Natural killer cell (primary cell): Measurements from ENCODE around the gene OBSCN. TPM values are rescaled to one million over a fixed set of nuclear protein-coding genes. Genes with fewer than 3 reads are reported as not detected.

Experiments
- ATAC-seq, 3 donors: fragments of 150-1000 bp in 2 of 3; fragments of 200-7000 bp in 1 of 3; cut with Tn5 transposase; 1 replicate in 1 of 3; 2 replicates in 2 of 3; pipeline ENCODE4 v1.10.0; 2021; ENCODE audit warnings: mild to moderate bottlenecking in 2 of 3, moderate library complexity in 2 of 3
- DNase-seq, 2 donors: peaks; one replicate each; pipeline versions ENCODE4 v3.0.0 to v3.0.0-alpha.2; 2013 to 2021; ENCODE audit warnings: mixed read lengths in 1 of 2
- H3K27ac ChIP-seq: one replicate; pipeline ENCODE4 v1.5.1; 2013; ENCODE audit warnings: mild to moderate bottlenecking, low read length
- H3K27me3 ChIP-seq: one replicate; pipeline ENCODE4 v1.6.1; 2013; ENCODE audit warnings: low read length; ENCODE audit not compliant: control insufficient read depth, insufficient read depth
- H3K36me3 ChIP-seq: one replicate; pipeline ENCODE4 v1.6.1; 2013; ENCODE audit warnings: low read length; ENCODE audit not compliant: control insufficient read depth, insufficient read depth
- H3K4me1 ChIP-seq: one replicate; pipeline ENCODE4 v1.6.1; 2013; ENCODE audit warnings: low read length; ENCODE audit not compliant: control insufficient read depth, insufficient read depth
- H3K4me3 ChIP-seq: one replicate; pipeline ENCODE4 v1.5.1; 2013; ENCODE audit warnings: low read length
- H3K9me3 ChIP-seq: one replicate; pipeline ENCODE4 v1.6.1; 2013; ENCODE audit warnings: low read length; ENCODE audit not compliant: control insufficient read depth, insufficient read depth
- H3K27ac Mint-ChIP-seq, 2 donors: one replicate each; pipeline ENCODE4 v1.8.0; 2022; ENCODE audit warnings: mild to moderate bottlenecking in 2 of 2, mixed read lengths in 2 of 2, moderate library complexity in 1 of 2
- H3K27me3 Mint-ChIP-seq, 2 donors: one replicate each; pipeline ENCODE4 v1.8.0; 2022; ENCODE audit warnings: low read depth in 2 of 2, mixed read lengths in 2 of 2
- H3K36me3 Mint-ChIP-seq: one replicate; pipeline ENCODE4 v1.8.0; 2022; ENCODE audit warnings: mixed read lengths
- H3K4me1 Mint-ChIP-seq, 2 donors: one replicate each; pipeline ENCODE4 v1.8.0; 2022; ENCODE audit warnings: mixed read lengths in 2 of 2
- H3K4me3 Mint-ChIP-seq: one replicate; pipeline ENCODE4 v1.8.0; 2022; ENCODE audit warnings: mild to moderate bottlenecking, moderate library complexity, mixed read lengths
- H3K9me3 Mint-ChIP-seq, 2 donors: one replicate each; pipeline ENCODE4 v1.8.0; 2022; ENCODE audit warnings: mixed read lengths in 2 of 2
- CTCF ChIP-seq: fragments of 200-600 bp; IDR thresholded peaks from one replicate; pipeline ENCODE4 v1.8.0; 2022; ENCODE audit warnings: antibody characterized with exemption
- WGBS: methylation state at CpG from one replicate; pipeline ENCODE4 v1.1.7; 2013; ENCODE audit warnings: missing lambda C conversion rate; ENCODE audit not compliant: insufficient coverage; 5-methylcytosine and 5-hydroxymethylcytosine counted together
- intact Hi-C: fragments of 100-400 bp; cut with micrococcal nuclease; formaldehyde crosslinking; loops from one replicate; pipeline ENCODE4 v1.14.2; 2022
- total RNA-seq, 4 donors: library from RNA; stranded (reverse); fragments of 120-200 nt in 1 of 4; gene quantifications; one replicate each; pipeline versions ENCODE4 v1.2.3 to v1.2.4, GENCODE V29; 2013 to 2022

Gene OBSCN
- total RNA-seq, 3 donors from 2014 or later (not counting 1 experiment from before 2014, with no cell fraction given): 9.6 to 30.0 (median 14.3) TPM

GRCh38 chr1:228372183-228373003, 164.5 kb downstream of the OBSCN start:
- no peak overlapping the region for H3K4me3 Mint-ChIP-seq

DNA sequence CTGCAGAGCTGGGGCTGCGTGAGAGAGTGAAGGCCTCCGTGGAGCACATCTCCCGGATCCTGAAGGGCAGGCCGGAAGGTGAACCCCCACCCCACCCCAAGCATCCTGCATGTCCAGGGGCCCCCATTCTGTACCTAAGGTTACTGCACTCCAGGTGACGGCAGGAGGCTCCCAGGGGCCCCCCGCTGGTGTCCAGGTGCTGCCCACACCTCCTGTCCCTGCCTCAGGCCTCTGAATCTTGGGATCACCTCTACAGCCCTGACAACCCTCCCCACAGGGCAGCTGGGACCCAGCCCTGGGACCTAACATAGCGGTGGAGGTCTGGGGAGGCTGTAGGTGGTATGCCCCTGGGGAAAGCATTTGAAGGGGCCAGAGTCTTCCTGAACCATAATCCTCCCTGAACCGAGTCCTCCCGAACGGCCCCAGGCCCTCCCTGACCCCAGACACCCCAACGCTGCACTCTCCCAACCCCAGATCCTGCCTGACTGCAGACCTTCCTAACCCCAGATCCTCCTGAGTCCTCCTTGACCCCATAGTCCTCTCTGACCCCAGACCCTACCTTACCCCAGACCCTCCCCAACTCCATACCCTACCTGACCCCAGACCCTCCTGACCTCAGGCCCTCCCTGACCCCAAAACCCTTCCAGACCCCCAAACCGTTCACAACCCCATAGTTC, 165.3 kb downstream of the OBSCN start:
- no peak for DNase-seq

More at GRCh38 chr1:228372183-228373003, 164.5 kb downstream of the OBSCN start:
- no peak overlapping the region for H3K4me3 ChIP-seq
- Mint-ChIP-seq H3K4me1 (no peaks in the 10 kb centered on the region), H3K9me3 (no peaks in the 10 kb centered on the region), H3K36me3 (no peaks in the 10 kb centered on the region), H3K27me3 (peaks cover 0 to 4% of the 10 kb centered on the region in 2 donors), H3K27ac (no peak overlapping the region)
- intact Hi-C loops: no loop called here
- H3K27ac ChIP-seq: no peak overlapping the region
- peaks cover 5% of the 10 kb centered on the region for H3K4me1 ChIP-seq
- no peak for ATAC-seq
- 82% methylated on average over 34 of the region's 34 CpGs for WGBS
- no peak for DNase-seq
- H3K9me3 ChIP-seq: no peaks in the 10 kb centered on the region
- no peaks in the 10 kb centered on the region for H3K27me3 ChIP-seq
- H3K36me3 ChIP-seq: no peaks in the 10 kb centered on the region
- TF ChIP-seq CTCF: no peak

DNA sequence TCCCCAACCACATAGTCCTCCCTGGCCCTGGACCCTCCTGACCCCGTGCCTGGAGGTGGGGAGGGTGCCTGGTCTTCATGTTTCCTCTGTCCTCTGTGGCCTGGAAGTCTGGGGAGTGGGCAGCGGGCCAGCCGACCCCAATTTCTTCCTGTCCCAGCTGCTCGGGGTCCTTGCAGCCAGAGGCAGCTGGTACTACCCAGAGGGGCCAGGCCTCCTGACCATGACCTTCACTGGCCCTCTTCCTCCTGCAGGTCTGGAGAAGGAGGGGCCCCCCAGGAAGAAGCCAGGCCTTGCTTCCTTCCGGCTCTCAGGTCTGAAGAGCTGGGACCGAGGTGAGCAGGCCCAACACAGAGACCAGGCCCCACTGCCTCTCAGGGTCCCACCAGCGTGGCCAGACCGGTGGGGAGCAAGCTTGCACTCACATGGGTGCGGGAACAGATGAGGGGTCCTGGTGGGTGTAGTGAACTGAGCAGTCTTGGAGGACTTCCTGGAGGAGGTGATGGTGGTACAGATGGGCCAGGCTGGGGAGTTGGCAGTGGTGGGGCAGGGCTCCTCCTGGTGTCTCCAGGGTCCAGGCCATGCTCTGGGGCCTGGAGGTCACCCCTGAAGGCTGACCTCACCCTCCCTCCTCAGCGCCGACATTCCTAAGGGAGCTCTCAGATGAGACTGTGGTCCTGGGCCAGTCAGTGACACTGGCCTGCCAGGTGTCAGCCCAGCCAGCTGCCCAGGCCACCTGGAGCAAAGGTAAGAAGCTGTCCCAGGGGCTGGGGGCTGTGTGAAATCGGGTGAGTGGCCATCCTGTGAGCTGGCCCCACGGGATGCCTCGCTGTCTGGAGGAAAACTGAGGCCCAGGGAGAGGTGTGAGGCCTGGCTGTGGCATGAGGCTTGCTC, 166.1 kb downstream of the OBSCN start:
- Mint-ChIP-seq H3K36me3 (no peaks in the 10 kb centered on the region), H3K4me1 (peaks cover 3 to 4% of the 10 kb centered on the region in 2 donors), H3K27ac (no peak overlapping the region), H3K4me3 (no peak overlapping the region), H3K9me3 (no peaks in the 10 kb centered on the region), H3K27me3 (peaks cover 0 to 10% of the 10 kb centered on the region in 2 donors)
- Histone ChIP-seq H3K4me1 (peaks cover 6% of the 10 kb centered on the region), H3K4me3 (no peak overlapping the region), H3K27me3 (peaks cover 3% of the 10 kb centered on the region), H3K27ac (no peak overlapping the region), H3K36me3 (no peaks in the 10 kb centered on the region), H3K9me3 (no peaks in the 10 kb centered on the region)
- DNase-seq (no peak), ATAC-seq (no peak)
- intact Hi-C loops: no loop called here
- 89% methylated on average over 14 of the region's 14 CpGs for WGBS
- no peak for TF ChIP-seq CTCF

More for the DNA sequence above, 165.3 kb downstream of the OBSCN start:
- H3K4me1 ChIP-seq: peaks cover 2% of the 10 kb centered on the region
- H3K4me3 Mint-ChIP-seq: no peak overlapping the region
- peaks cover 0 to 7% of the 10 kb centered on the region in 2 donors for H3K27me3 Mint-ChIP-seq
- no peak overlapping the region for H3K27ac Mint-ChIP-seq
- H3K36me3 Mint-ChIP-seq: no peaks in the 10 kb centered on the region
- no peaks in the 10 kb centered on the region for H3K27me3 ChIP-seq
- H3K9me3 ChIP-seq: no peaks in the 10 kb centered on the region
- H3K4me1 Mint-ChIP-seq: no peaks in the 10 kb centered on the region
- ATAC-seq: no peak
- H3K27ac ChIP-seq: no peak overlapping the region
- no peaks in the 10 kb centered on the region for H3K9me3 Mint-ChIP-seq
- 81% methylated on average over 11 of the region's 12 CpGs for WGBS
- no peak for TF ChIP-seq CTCF
- no peak overlapping the region for H3K4me3 ChIP-seq
- H3K36me3 ChIP-seq: no peaks in the 10 kb centered on the region
- intact Hi-C loops: no loop called here
